ENCODE data around the gene EIF3D. TPM values are rescaled to one million over a fixed set of nuclear protein-coding genes. Genes with fewer than 3 reads are reported as not detected.

The EIF3D gene
- total RNA-seq, 1 experiment from 2014 or later = 151 TPM

- no peaks in the 10 kb centered on the region for H3K36me3 ChIP-seq (ENCODE audit: control insufficient read depth, insufficient read depth, low read length)
- TF ChIP-seq TCF7L2 (IDR thresholded peaks at IDR 0.05; ENCODE audit: low read depth, low read length) (no peak), REST (IDR thresholded peaks at IDR 0.05; ENCODE audit: insufficient read depth in 1 of 2, low read depth in 2 of 2, low read length in 1 of 2) (no peak), CTCF (IDR thresholded peaks at IDR 0.05) (no peak), POLR2AphosphoS5 (IDR thresholded peaks at IDR 0.05; ENCODE audit: low read depth, low read length) (no peak), SIN3A (IDR thresholded peaks at IDR 0.05; ENCODE audit: borderline replicate concordance, insufficient read depth, low read depth, low read length) (no peak)
- H3K4me1 ChIP-seq (ENCODE audit: control insufficient read depth, insufficient read depth, low read length) = 0 out of 2 replicates have a peak, but pooled peaks cover 5% of the 10 kb centered on the region
- no peaks in the 10 kb centered on the region for H3K9me3 ChIP-seq (ENCODE audit: control insufficient read depth, insufficient read depth, low read depth, low read length)
- no peaks in the 10 kb centered on the region for H3K27me3 ChIP-seq (ENCODE audit: control insufficient read depth, insufficient read depth, low read length)
- BruUV-seq (replicated peaks) = no TSS peak
- CTCF ChIA-PET = no interaction called here
- in situ Hi-C loops (cut with HindIII; ENCODE audit: low pct_unique_long_range_greater_than_20kb, low sequenced_read_pairs) = no loop called here
- intact Hi-C loops (cut with micrococcal nuclease; ENCODE audit: unreplicated experiment) = no loop called here
- DNase-seq (ENCODE audit: low read depth, low spot score) (no peak), ATAC-seq (no peak)
- POLR2A ChIA-PET = no interaction called here
- H3K4me3 ChIP-seq (ENCODE audit: low read depth in 2 of 2, low read length in 2 of 2) = no peak overlapping the region
- no peak overlapping the region for H3K27ac ChIP-seq (ENCODE audit: low read length)
Measured at GRCh38 chr22:36566720-36567119, 37.8 kb upstream of the EIF3D start.

GRCh38 chr22:36565686-36566085, 36.7 kb upstream of the EIF3D start:
- in situ Hi-C loops (cut with HindIII; ENCODE audit: low pct_unique_long_range_greater_than_20kb, low sequenced_read_pairs) (no loop called here), intact Hi-C loops (cut with micrococcal nuclease; ENCODE audit: unreplicated experiment) (no loop called here)
- Histone ChIP-seq H3K4me1 (ENCODE audit: control insufficient read depth, insufficient read depth, low read length) (0 out of 2 replicates have a peak, but pooled peaks cover 6% of the 10 kb centered on the region), H3K27me3 (ENCODE audit: control insufficient read depth, insufficient read depth, low read length) (no peaks in the 10 kb centered on the region), H3K36me3 (ENCODE audit: control insufficient read depth, insufficient read depth, low read length) (no peaks in the 10 kb centered on the region), H3K27ac (ENCODE audit: low read length) (no peak overlapping the region; the same call in 1 of the 2 replicates), H3K9me3 (ENCODE audit: control insufficient read depth, insufficient read depth, low read depth, low read length) (no peaks in the 10 kb centered on the region), H3K4me3 (ENCODE audit: low read depth in 2 of 2, low read length in 2 of 2) (no peak overlapping the region)
- ATAC-seq (peak; percentile 60), DNase-seq (ENCODE audit: low read depth, low spot score) (no peak)
- BruUV-seq (replicated peaks) = no TSS peak
- ChIA-PET CTCF (no interaction called here), POLR2A (no interaction called here)
- TF ChIP-seq POLR2AphosphoS5 (IDR thresholded peaks at IDR 0.05; ENCODE audit: low read depth, low read length) = no peak
- TF ChIP-seq REST (IDR thresholded peaks at IDR 0.05; ENCODE audit: insufficient read depth in 1 of 2, low read depth in 2 of 2, low read length in 1 of 2) = no peak
- TF ChIP-seq TCF7L2 (IDR thresholded peaks at IDR 0.05; ENCODE audit: low read depth, low read length) = no peak
- no peak for TF ChIP-seq CTCF (IDR thresholded peaks at IDR 0.05)
- no peak for TF ChIP-seq SIN3A (IDR thresholded peaks at IDR 0.05; ENCODE audit: borderline replicate concordance, insufficient read depth, low read depth, low read length)

All from Panc1 (cell line).